Gastroesophageal sphincter (tissue), 4 donors: ENCODE results near the gene CHST8. TPM values are rescaled to one million over a fixed set of nuclear protein-coding genes. Genes with fewer than 3 reads are reported as not detected.
A peak's percentile ranks its signal among the peaks of the same experiment; 100 is the strongest.

Experiments used
- ATAC-seq: fragments of 150-250 bp; one replicate; pipeline ENCODE4 v1.9.1; 2016; ENCODE audit warnings: mild to moderate bottlenecking, moderate library complexity
- H3K27ac ChIP-seq, 4 donors: fragments of 200-600 bp; sonication (generic) in 3 of 4; 1 replicate in 3 of 4; 2 replicates in 1 of 4; pipeline ENCODE4 v1.5.1; 2016 to 2019
- H3K27me3 ChIP-seq: fragments of 200-600 bp; sonication (generic); one replicate; pipeline ENCODE4 v1.5.1; 2019
- H3K36me3 ChIP-seq, 2 donors: fragments of 200-600 bp; sonication (generic); one replicate each; pipeline ENCODE4 v1.5.1; 2019; ENCODE audit warnings: control low read depth in 1 of 2
- H3K4me1 ChIP-seq, 3 donors: fragments of 200-600 bp; sonication (generic); 1 replicate in 2 of 3; 2 replicates in 1 of 3; pipeline ENCODE4 v1.5.1; 2016 to 2019; ENCODE audit warnings: control low read depth in 2 of 3
- H3K4me3 ChIP-seq, 2 donors: fragments of 200-600 bp; sonication (generic); one replicate each; pipeline ENCODE4 v1.5.1; 2019; ENCODE audit warnings: mild to moderate bottlenecking in 1 of 2, moderate library complexity in 1 of 2
- H3K9me3 ChIP-seq, 3 donors: fragments of 200-600 bp; sonication (generic); one replicate each; pipeline ENCODE4 v1.5.1; 2017 to 2019; ENCODE audit warnings: control low read depth in 2 of 3
- EP300 ChIP-seq: sonication (generic); formaldehyde crosslinking; IDR thresholded peaks from one replicate; pipeline ENCODE4 v1.6.1; 2017; ENCODE audit warnings: antibody characterized with exemption, mild to moderate bottlenecking
- POLR2A ChIP-seq, 2 donors: fragments of 450-650 bp; IDR thresholded peaks; one replicate each; pipeline ENCODE4 v1.6.1; 2017; ENCODE audit warnings: antibody characterized with exemption in 2 of 2, mild to moderate bottlenecking in 2 of 2, moderate library complexity in 1 of 2
- POLR2AphosphoS5 ChIP-seq: sonication (generic); formaldehyde crosslinking; IDR thresholded peaks from one replicate; pipeline ENCODE4 v1.6.1; 2017; ENCODE audit warnings: antibody characterized with exemption
- WGBS, 2 donors: methylation state at CpG; one replicate each; pipeline ENCODE4 v1.1.5; 2018; ENCODE audit warnings: low coverage in 1 of 2; 5-methylcytosine and 5-hydroxymethylcytosine counted together
- total RNA-seq, 4 donors: library from RNA; depleted of rRNA; stranded (reverse); fragments of >200 nt; gene quantifications; one replicate each; pipeline ENCODE4 v1.1.0, GENCODE V29; 2016
- TF ChIP-seq, protein P1 (sequence below), 4 experiments: fragments of 200-600 bp in 2 of 4; fragments of 450-650 bp in 2 of 4; sonication (generic) in 1 of 4; IDR thresholded peaks; one replicate each; pipeline ENCODE4 v1.5.1; 2017 to 2019; ENCODE audit warnings: antibody characterized with exemption in 4 of 4, mild to moderate bottlenecking in 2 of 4, moderate library complexity in 2 of 4

Gene CHST8
- total RNA-seq, 4 donors from 2014 or later, result 0.16 to 0.66 (median 0.54) TPM; not detected in 1

DNA sequence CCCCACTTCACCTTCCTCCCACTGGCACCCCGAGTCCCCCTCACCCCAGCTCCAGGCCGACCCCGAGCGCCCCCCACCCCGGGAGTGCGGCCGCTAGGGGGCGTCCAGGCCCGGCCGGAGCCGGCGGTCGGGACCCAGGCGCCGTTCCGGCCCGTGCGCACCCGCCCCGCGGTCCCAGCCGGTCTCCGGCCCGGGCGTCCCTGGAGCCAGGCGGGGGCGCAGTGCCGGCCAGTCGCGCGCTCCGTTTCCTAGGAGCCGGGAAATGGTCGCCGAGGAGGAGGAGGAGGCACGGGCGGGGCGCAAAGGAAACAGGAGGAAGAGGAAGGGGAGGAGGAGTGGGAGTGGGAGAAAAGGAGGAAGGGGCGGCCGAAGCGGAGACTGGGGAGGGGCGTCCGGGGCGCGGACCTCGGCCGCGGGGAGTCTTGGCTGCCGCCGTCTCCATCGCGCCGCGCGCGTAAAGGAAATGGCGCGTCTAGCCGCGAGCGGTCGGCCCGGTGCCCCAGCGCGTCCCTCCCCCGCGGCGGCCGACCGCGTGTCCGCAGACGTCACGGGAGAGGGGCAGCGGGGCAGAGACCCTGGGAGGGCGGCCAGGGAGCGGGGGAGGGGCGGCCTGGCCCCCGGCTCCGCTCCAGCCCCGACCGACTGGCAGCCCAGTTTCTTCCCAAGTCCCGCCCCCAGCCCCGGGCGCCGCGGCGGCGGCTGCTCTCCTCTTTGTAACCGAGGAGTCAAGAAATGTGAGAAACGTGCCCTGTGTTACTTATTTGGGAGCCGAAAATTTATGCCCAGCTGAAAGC is 173.8 kb downstream of the CHST8 start:
- peaks cover 9% of the 10 kb centered on the region for H3K27me3 ChIP-seq
- peaks cover 0 to 5% of the 10 kb centered on the region in 2 donors for H3K36me3 ChIP-seq
- peak overlapping the region; percentile 78 to 82 for H3K4me3 ChIP-seq
- peak; percentile 83 for ATAC-seq
- no peaks in the 10 kb centered on the region for H3K9me3 ChIP-seq
- peak overlapping the region; percentile 95 to 96 (median 96) for H3K27ac ChIP-seq
- TF ChIP-seq POLR2AphosphoS5 (peak; percentile 38), POLR2A (IDR thresholded peaks at IDR 0.05) (peak; percentile 37 to 41), EP300 (no peak)
- TF ChIP-seq, protein P1, sequence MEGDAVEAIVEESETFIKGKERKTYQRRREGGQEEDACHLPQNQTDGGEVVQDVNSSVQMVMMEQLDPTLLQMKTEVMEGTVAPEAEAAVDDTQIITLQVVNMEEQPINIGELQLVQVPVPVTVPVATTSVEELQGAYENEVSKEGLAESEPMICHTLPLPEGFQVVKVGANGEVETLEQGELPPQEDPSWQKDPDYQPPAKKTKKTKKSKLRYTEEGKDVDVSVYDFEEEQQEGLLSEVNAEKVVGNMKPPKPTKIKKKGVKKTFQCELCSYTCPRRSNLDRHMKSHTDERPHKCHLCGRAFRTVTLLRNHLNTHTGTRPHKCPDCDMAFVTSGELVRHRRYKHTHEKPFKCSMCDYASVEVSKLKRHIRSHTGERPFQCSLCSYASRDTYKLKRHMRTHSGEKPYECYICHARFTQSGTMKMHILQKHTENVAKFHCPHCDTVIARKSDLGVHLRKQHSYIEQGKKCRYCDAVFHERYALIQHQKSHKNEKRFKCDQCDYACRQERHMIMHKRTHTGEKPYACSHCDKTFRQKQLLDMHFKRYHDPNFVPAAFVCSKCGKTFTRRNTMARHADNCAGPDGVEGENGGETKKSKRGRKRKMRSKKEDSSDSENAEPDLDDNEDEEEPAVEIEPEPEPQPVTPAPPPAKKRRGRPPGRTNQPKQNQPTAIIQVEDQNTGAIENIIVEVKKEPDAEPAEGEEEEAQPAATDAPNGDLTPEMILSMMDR (IDR thresholded peaks at IDR 0.05), result peak in 3 of 4 experiments; percentile 82 to 87 (median 86)
- H3K4me1 ChIP-seq, result peaks cover 0 to 53% (median 10%) of the 10 kb centered on the region in 3 donors
- WGBS, 2 donors, result 2% methylated on average over 11 of the region's 92 CpGs; no CpG with 5 or more reads in 1 of the 2 donors

- peak; percentile 26 for ATAC-seq
- Histone ChIP-seq H3K27me3 (peaks cover 2% of the 10 kb centered on the region), H3K27ac (peak within 1 kb of the TSS; percentile 95 to 96 (median 96)), H3K9me3 (no peaks in the 10 kb centered on the region), H3K36me3 (peaks cover 0 to 13% of the 10 kb centered on the region in 2 donors), H3K4me3 (peak within 1 kb of the TSS; percentile 78 to 82), H3K4me1 (peaks cover 0 to 61% (median 10%) of the 10 kb centered on the region in 3 donors)
- no peak for TF ChIP-seq EP300
- no peak for TF ChIP-seq POLR2AphosphoS5
- TF ChIP-seq POLR2A (IDR thresholded peaks at IDR 0.05), result no peak
- TF ChIP-seq, protein P1 (IDR thresholded peaks at IDR 0.05), result no peak
- WGBS, 2 donors, result 0% methylated on average over 12 of the region's 92 CpGs; no CpG with 5 or more reads in 1 of the 2 donors
These were observed 174.6 kb downstream of the CHST8 start, which contains the start of gene KCTD15 for GRCh38 chr19:33796164-33796875. KCTD15 (plus strand) TSS chr19:33796870; CDS start chr19:33800455, 3,585 bp downstream.

DNA sequence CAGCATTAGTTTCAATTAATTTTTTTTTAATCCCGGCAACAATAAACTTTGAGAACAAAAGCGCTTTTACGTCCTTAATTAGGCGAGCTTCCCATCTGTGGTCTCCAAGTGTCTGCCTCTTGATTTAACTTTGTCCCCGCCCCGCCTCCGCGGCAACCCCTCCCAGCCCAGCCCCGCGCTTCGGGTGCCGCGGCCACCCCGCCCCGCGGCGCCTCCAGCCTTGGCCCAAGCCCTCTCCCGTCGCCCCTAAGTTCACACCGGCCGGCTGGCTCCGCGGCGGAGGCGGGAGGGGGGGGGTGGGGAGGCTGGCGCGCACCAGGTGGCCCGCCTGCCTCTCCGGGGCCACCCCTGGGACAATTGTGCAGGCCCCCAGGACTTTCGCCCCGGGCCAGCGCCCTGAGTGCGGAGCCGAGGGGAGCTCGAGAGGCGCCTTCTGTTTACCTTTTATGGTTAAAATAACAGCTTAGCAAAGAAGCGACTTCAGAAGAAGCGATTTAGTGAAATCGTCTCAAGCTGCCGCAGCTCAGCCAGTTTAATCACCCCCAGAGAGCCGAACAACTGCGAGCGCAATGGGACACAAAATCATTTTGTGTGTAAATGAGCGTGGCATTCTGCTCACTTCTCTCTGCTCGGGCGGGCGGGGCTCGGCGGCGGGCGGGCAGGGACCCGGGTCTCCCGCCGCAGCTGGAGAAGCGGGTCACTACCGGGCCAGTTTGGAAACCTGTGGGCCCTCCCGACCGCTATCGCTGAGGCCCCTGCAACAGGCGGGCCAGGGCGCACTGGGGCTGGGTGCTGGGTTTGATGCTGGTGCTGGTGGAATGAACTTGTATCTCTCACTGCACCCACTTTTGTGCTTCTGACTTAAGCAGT is 176.3 kb downstream of the CHST8 start:
- Histone ChIP-seq H3K27me3 (no peaks in the 10 kb centered on the region), H3K4me3 (peak overlapping the region; percentile 78 to 82), H3K4me1 (peaks cover 0 to 78% (median 10%) of the 10 kb centered on the region in 3 donors), H3K9me3 (no peaks in the 10 kb centered on the region), H3K36me3 (peaks cover 0 to 30% of the 10 kb centered on the region in 2 donors), H3K27ac (peak overlapping the region; percentile 95 to 96 (median 96))
- WGBS, 2 donors, result 0% methylated on average over 12 of the region's 61 CpGs; no CpG with 5 or more reads in 1 of the 2 donors
- TF ChIP-seq EP300 (no peak), POLR2A (IDR thresholded peaks at IDR 0.05) (no peak), POLR2AphosphoS5 (no peak)
- TF ChIP-seq, protein P1 (IDR thresholded peaks at IDR 0.05), result no peak
- peak; percentile 26 for ATAC-seq

- no peak for ATAC-seq
These were observed 176.9 kb downstream of the CHST8 start for GRCh38 chr19:33798681-33799111.

More at GRCh38 chr19:33798681-33799111, 176.9 kb downstream of the CHST8 start:
- 14 to 27% methylated on average over 7 to 9 of the region's 12 CpGs for WGBS, 2 donors
- H3K36me3 ChIP-seq, result peaks cover 0 to 34% of the 10 kb centered on the region in 2 donors
- no peaks in the 10 kb centered on the region for H3K9me3 ChIP-seq
- TF ChIP-seq POLR2AphosphoS5 (no peak), POLR2A (IDR thresholded peaks at IDR 0.05) (no peak), EP300 (no peak)
- TF ChIP-seq, protein P1 (IDR thresholded peaks at IDR 0.05), result no peak
- peak overlapping the region; percentile 95 to 96 (median 96) for H3K27ac ChIP-seq
- H3K4me3 ChIP-seq, result peak overlapping the region; percentile 78 to 82
- H3K27me3 ChIP-seq, result no peaks in the 10 kb centered on the region
- H3K4me1 ChIP-seq, result peaks cover 0 to 85% (median 10%) of the 10 kb centered on the region in 3 donors
